Ovary (tissue), 3 donors: ENCODE data around the gene CKM.

ENCODE experiments used
- POLR2A ChIP-seq: fragments of 450-650 bp; IDR thresholded peaks from one replicate; pipeline ENCODE4 v1.6.1; 2017; ENCODE audit warnings: antibody characterized with exemption, mild to moderate bottlenecking, moderate library complexity
- TF ChIP-seq, protein P1 (sequence below), 3 donors: fragments of 450-650 bp in 2 of 3; fragments of 200-600 bp in 1 of 3; IDR thresholded peaks; one replicate each; pipeline versions ENCODE4 v1.5.1 to v1.8.0; 2016 to 2022; ENCODE audit warnings: antibody characterized with exemption in 3 of 3, mild to moderate bottlenecking in 1 of 3
- donor health status: DM: no; HTN: no; CAD: no.

DNA sequence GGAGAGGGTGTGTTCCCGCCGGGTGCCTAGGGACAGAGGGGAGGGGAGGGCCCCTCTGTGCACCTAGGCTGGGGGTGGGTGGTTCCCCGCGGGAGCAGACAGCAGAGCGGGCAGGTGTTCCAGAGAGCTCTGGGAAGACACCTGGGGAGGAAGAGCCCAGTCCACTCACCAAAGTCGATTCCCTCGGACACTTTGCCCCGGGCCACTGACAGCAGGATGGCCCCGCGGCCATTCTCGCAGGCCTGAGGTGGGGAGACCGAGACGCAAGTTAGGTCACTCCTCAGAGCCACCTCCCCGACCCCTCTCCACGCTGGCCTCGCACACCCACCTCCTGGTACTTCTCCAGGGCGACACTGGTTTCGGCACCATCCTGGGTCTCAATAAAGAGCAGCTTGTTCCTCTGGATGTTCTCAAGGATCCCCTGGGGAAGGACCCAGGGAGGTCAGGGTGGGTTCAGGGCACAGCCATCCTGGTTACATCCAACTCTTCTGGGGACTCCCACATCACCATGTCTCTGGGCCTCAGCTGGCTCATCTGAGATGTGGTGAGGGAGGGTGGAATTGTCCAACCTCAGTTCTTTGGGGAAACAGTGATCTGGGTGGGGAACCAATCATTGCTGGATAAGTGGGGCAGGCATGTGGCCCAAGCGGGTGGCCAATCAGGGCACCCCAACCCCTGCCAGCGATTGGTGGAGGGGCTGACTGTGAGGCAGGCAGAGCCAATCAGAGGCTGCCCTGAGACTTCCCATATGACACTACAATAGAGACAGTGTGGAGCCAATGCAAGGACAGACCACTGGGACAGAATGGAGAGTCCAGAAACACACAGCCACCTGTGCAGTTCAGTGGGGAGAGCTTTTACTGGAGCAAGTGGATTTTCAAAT lies 30.5 kb upstream of the CKM start:
- TF ChIP-seq, protein P1, sequence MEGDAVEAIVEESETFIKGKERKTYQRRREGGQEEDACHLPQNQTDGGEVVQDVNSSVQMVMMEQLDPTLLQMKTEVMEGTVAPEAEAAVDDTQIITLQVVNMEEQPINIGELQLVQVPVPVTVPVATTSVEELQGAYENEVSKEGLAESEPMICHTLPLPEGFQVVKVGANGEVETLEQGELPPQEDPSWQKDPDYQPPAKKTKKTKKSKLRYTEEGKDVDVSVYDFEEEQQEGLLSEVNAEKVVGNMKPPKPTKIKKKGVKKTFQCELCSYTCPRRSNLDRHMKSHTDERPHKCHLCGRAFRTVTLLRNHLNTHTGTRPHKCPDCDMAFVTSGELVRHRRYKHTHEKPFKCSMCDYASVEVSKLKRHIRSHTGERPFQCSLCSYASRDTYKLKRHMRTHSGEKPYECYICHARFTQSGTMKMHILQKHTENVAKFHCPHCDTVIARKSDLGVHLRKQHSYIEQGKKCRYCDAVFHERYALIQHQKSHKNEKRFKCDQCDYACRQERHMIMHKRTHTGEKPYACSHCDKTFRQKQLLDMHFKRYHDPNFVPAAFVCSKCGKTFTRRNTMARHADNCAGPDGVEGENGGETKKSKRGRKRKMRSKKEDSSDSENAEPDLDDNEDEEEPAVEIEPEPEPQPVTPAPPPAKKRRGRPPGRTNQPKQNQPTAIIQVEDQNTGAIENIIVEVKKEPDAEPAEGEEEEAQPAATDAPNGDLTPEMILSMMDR (IDR thresholded peaks at IDR 0.05) = no peak
- TF ChIP-seq POLR2A = no peak
